Activated CD4-positive, alpha-beta T cell treated with anti-CD3 and anti-CD28 coated beads, Interleukin-2, amount 50 U/mL, for 24 hours (primary cell): ENCODE data around the gene KIFC3.
"Not testable (repeated sequence)": the region's sequence is repeated elsewhere in the genome, so short reads cannot be mapped to it uniquely, and the experiment has no call there.

ENCODE experiments used
- DNase-seq, 2 donors: peaks; one replicate each; pipeline ENCODE4 v3.0.0-alpha.2; 2020; ENCODE audit warnings: low read depth in 1 of 2, low spot score in 1 of 2

The KIFC3 gene

GRCh38 chr16:57825298-57826044 is 23.2 kb upstream of the KIFC3 start:
- DNase-seq = no peak

DNA sequence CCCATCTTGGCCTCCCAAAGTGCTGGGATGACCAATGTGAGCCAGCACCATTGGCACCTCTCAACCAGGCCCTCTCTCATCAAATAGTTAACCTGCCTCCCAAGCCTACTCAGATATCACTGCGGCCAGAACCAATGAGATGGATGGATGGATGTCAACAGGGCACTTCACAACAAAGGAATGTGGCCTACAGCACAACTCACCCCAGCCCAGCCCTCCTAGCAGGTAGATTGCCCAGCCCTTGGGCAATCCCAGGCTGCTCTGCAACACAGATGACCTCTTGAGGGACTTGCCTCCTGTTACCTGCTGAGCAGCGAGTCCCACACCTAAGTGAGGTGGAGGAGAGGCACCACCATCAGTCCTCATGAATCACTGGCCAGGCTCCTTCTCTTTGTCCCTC is 22.6 kb upstream of the KIFC3 start:
- no peak for DNase-seq

- DNase-seq = no peak
These were observed 21.5 kb upstream of the KIFC3 start for GRCh38 chr16:57823836-57824235.

- DNase-seq = no peak
These were observed 20.6 kb upstream of the KIFC3 start for GRCh38 chr16:57822856-57823255.

- DNase-seq = no peak
These were observed 19.8 kb upstream of the KIFC3 start for GRCh38 chr16:57822018-57822553.

DNA sequence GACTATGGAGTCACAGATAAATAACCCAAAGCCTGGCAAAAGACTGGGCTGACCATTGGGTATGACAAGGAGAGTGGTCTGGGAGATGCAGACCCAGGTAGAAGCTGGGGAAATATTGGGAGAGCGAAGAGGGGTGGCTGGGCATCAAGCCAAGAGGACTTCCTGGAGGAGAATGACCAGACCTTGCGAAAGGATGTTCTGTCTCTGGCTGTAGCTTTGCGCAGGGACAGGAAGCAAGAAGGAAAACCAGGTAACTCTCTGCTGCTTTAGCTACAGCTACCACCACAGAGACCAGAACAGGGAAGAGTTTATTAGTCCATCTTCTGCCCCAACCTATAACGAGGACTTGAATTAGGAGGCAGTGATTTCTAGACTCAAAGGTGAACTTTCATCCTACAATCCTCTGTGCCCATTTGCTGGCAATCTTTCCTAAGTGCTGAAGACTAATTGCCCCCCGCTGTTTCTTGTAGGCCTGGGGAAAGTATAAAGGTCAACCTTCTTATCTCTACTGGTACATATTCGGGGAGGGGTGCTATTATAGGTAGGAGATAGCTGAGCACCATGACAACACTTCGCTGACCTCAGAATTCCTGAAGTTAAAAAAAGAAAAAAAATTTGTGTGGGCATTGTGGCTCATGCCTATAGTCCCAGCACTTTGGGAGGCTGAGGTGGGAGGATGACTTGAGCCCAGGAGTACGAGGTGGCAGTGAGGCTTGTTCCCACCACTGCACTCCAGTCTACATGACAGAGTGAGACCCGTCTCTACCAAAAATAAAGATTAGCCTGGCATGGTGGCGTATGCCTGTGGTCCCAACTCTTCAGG is 19.1 kb upstream of the KIFC3 start:
- no peak for DNase-seq

DNA sequence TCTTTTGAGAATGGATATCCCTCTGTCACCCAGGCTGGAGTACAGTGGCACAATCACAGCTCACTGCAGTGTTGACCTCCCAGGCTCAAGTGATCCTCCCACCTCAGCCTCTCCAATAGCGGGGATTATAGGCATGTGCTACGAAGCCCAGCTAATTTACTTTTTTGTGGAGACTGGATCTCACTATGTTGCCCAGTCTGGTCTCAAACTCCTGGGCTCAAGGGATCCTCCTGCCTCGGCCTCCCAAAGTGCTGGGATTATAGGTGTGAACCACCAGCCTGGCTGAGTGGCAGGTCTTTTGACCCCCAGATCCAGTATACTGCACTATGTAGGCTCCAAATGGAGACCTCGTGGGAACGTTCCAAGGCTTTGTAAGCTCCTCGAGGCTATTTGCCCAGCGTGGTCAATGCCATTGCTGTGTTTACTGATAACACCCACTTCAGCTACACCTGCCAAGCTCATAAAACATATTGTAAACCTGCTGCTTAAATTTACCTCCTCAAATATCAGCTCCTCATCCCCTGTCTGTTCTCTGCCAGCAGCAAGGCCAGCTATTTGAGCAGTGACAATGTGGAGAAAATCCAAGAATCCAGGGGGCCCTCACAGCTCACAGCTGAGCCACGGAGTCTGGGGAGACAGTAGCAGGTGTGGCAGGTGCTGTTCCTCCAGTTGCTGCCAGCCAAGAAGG is 16.2 kb upstream of the KIFC3 start:
- no peak for DNase-seq

GRCh38 chr16:57817680-57818079 is 15.4 kb upstream of the KIFC3 start:
- DNase-seq = no peak

DNA sequence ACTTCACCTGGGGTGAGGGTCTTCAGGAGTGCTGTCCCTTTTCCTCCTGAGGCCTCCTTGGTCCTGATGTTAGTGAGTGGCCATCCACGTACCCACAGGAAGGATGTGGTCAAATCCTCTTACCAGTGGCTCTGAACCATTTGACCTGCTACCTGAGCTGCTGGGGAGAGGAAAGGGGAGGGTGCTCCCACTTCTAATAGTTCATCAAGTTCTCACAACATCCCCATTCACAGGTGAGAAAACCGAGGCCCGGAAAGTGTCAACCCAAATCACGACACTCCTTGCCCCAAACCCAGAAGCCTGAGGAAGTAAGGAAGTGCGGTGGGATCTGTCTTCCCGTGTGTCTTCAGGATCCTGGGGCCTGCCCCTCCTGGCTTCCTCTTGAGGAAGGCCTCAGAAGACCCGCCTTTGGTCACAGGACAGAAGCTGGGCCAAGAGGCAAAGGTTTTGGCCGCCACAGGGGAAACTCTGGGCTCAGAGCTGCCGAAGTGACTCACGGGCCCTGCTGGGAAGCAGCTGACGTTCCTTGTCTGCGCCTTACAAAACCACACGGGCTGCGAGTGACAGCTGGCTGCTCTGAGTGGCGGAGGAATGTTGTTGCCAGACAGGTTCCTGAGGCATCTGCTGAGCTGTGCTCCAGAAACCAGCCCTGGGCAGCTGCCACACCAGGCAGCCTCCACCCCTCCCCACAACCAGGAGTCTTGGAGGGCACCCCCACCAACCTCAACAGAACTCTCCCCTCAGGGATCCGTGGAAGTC is 13.9 kb upstream of the KIFC3 start:
- DNase-seq = peak in 1 of 2 donors; percentile 9

DNA sequence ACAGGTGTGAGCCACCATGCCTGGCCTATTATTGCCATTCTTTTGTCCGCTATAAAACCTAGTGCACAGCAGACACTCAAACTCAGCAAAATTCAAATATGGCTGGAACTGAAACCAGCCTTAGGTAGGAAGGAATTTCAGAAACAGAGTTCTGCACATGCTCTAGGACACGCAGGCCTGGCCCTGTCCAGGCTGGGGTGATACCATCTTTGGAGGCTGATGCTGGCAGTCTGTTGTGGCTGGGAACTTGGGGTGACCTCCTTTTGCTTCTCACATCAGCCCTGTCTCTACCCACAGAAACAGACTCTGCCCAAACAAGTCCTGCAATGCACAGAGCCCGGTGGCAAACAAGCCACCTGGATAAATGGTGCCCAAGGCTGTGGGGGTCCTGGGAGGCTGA is 12.6 kb upstream of the KIFC3 start:
- DNase-seq = no peak

GRCh38 chr16:57813466-57813865 is 11.2 kb upstream of the KIFC3 start:
- no peak for DNase-seq

- not testable (repeated sequence) for DNase-seq
These were observed 9.0 kb upstream of the KIFC3 start for GRCh38 chr16:57811340-57811739.

DNA sequence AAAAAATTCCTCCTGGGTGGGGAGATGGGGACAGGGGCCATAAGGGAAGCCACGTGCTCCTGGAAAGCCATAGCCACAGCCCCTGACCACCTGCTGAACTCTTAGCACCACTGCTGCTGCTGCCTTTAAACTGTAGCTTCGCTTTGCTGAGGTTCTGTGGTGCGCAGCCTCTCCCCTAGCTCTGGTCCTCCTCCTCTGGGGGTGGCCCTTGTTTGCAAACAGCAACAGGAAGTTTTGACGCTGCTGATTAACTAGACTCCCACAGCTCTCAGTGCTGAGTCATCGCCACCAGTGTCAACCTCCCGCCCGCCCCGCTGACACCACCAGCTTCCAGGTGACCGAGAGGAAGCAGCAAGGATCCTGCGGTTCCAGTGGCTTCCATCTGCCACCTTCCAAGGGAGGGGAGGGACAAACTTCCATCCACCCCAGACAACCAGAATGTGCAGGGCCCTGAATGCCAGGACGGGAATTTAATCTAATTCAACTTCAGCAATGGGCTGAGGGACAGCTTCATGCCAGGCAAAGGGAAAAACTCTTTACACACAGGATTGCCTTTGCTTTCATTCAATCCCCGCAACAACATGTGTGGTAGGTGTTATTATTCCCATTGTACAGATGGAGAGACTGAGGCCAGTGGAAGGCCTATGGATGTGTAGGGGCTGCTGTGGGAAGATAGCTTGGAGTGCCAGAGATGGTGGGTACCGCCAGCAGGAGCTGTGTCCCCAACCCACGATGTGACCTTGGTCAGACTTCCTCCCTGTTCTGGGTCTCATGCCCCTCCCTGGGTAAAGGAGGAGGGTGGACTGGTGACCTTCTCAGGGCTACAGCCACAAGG is 8.1 kb upstream of the KIFC3 start:
- peak; percentile 31 to 58 for DNase-seq

- no peak for DNase-seq
These were observed 7.2 kb upstream of the KIFC3 start for GRCh38 chr16:57809276-57810196.

- no peak for DNase-seq
These were observed 6.4 kb upstream of the KIFC3 start for GRCh38 chr16:57808589-57809228.

GRCh38 chr16:57807968-57808528 is 5.8 kb upstream of the KIFC3 start:
- DNase-seq = peak; percentile 27 to 46

DNA sequence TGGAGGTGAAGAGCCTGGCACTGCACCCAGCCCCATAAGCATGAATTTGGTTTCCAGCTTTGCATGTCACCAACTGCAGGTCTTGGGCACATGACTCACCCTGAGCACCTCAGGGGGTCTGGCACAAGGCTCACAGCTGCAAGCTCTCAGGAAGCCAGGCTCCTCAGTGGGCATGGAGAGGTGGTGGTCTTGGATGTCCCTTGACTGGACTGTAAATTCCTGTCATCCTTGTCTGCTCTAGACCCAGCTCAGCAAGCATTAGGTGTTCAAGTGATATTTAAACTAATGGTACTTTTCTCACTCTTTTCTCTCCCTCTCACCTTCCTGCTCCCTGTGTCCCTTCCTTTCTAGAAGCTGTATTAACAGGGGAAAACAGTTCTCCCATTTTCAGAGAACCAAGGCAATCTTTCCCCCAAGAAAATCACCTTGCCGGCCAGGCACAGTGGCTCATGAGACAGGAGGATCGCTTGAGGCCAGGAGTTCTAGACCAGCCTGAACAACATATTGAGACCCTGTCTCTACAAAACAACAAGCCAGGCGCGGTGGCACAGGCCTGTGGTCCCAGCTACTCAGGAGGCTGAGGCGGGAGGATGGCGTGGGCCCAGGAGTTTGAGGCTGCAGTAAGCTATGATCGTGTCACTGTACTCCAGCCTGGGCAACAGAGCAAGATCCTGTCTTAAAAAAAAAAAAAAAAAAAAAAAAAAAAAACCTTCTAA is 5.1 kb upstream of the KIFC3 start:
- no peak for DNase-seq

GRCh38 chr16:57805176-57805575 is 2.9 kb upstream of the KIFC3 start:
- no peak for DNase-seq
